ENCODE data around the gene GPD2. TPM values are rescaled to one million over a fixed set of nuclear protein-coding genes. Genes with fewer than 3 reads are reported as not detected.

The GPD2 gene
- total and polyA plus RNA-seq, 2 donors (not counting 1 experiment from before 2014, with no cell fraction given): 5.1 to 26.8 TPM

GRCh38 chr2:156471762-156472161 lies 35.6 kb downstream of the GPD2 start:
- peaks cover 22 to 24% of the 10 kb centered on the region in 2 donors for H3K4me1 ChIP-seq (ENCODE audit: control insufficient read depth in 2 of 2, insufficient read depth in 2 of 2, low read length in 2 of 2)
- peaks cover 8% of the 10 kb centered on the region for H4K20me1 ChIP-seq (ENCODE audit: control insufficient read depth, insufficient read depth, low read length, poor library complexity, severe bottlenecking)
- Mint-ChIP-seq H3K27ac (no peak overlapping the region), H3K4me1 (peaks cover 49% of the 10 kb centered on the region), H3K9me3 (ENCODE audit: insufficient read depth) (no peaks in the 10 kb centered on the region), H3K27me3 (no peaks in the 10 kb centered on the region), H3K4me3 (peak overlapping the region; percentile 57)
- POLR2A ChIA-PET: no interaction called here
- TF ChIP-seq EZH2 (IDR thresholded peaks at IDR 0.05; ENCODE audit: borderline replicate concordance, insufficient read depth, low read depth, low read length, poor library complexity, severe bottlenecking) (no peak), CTCF (IDR thresholded peaks at IDR 0.05) (no peak)
- H3K27me3 ChIP-seq (replicated peaks in 1 of 4; ENCODE audit: control extremely low read depth in 1 of 4, control insufficient read depth in 3 of 4, insufficient read depth in 4 of 4, low read length in 3 of 4): no peaks in the 10 kb centered on the region
- intact Hi-C loops (cut with micrococcal nuclease): loop anchor here (2.0 to 5.0 kb wide), 2 partner anchors 17 to 34 kb away; partner anchors contain the start of gene GPD2
- H3K9me3 ChIP-seq (ENCODE audit: control extremely low read depth in 1 of 3, control insufficient read depth in 2 of 3, insufficient read depth in 1 of 3, low read length in 2 of 3): no peaks in the 10 kb centered on the region
- ATAC-seq (ENCODE audit: low read depth) (no peak), DNase-seq (no peak)
- no peak overlapping the region for H3K27ac ChIP-seq (ENCODE audit: low read length in 2 of 2)
- H3K36me3 ChIP-seq (replicated peaks in 1 of 2; ENCODE audit: control extremely low read depth in 1 of 2, control insufficient read depth in 1 of 2, extremely low read depth in 1 of 2, insufficient read depth in 2 of 2, low read length in 1 of 2): peaks cover 0 to 2% of the 10 kb centered on the region in 2 experiments
- H3K4me3 ChIP-seq (ENCODE audit: control extremely low read depth in 1 of 5, extremely low read depth in 1 of 5, insufficient read depth in 1 of 5, low read depth in 2 of 5, low read length in 4 of 5): no peak overlapping the region
- no peak overlapping the region for H3K9ac ChIP-seq (ENCODE audit: low read length)
- peaks cover 42% of the 10 kb centered on the region for H3K79me2 ChIP-seq (ENCODE audit: control insufficient read depth, insufficient read depth, low read length)
- peak overlapping the region; percentile 50 for H3K4me2 ChIP-seq (replicated peaks; ENCODE audit: low read depth, low read length, poor library complexity, severe bottlenecking)
- H2AFZ ChIP-seq (ENCODE audit: insufficient read depth, low read depth, low read length, poor library complexity, severe bottlenecking): no peak overlapping the region
- CTCF ChIA-PET: no interaction called here

- Histone ChIP-seq H3K27ac (ENCODE audit: low read length in 2 of 2) (no peak overlapping the region), H3K79me2 (ENCODE audit: control insufficient read depth, insufficient read depth, low read length) (peaks cover 35% of the 10 kb centered on the region), H3K4me3 (ENCODE audit: control extremely low read depth in 1 of 5, extremely low read depth in 1 of 5, insufficient read depth in 1 of 5, low read depth in 2 of 5, low read length in 4 of 5) (no peak overlapping the region), H3K9ac (ENCODE audit: low read length) (no peak overlapping the region), H2AFZ (ENCODE audit: insufficient read depth, low read depth, low read length, poor library complexity, severe bottlenecking) (no peak overlapping the region), H3K27me3 (replicated peaks in 1 of 4; ENCODE audit: control extremely low read depth in 1 of 4, control insufficient read depth in 3 of 4, insufficient read depth in 4 of 4, low read length in 3 of 4) (no peaks in the 10 kb centered on the region), H3K4me1 (ENCODE audit: control insufficient read depth in 2 of 2, insufficient read depth in 2 of 2, low read length in 2 of 2) (peaks cover 22 to 24% of the 10 kb centered on the region in 2 donors), H3K4me2 (replicated peaks; ENCODE audit: low read depth, low read length, poor library complexity, severe bottlenecking) (peak overlapping the region; percentile 33), H4K20me1 (ENCODE audit: control insufficient read depth, insufficient read depth, low read length, poor library complexity, severe bottlenecking) (peaks cover 8% of the 10 kb centered on the region), H3K9me3 (ENCODE audit: control extremely low read depth in 1 of 3, control insufficient read depth in 2 of 3, insufficient read depth in 1 of 3, low read length in 2 of 3) (no peaks in the 10 kb centered on the region), H3K36me3 (replicated peaks in 1 of 2; ENCODE audit: control extremely low read depth in 1 of 2, control insufficient read depth in 1 of 2, extremely low read depth in 1 of 2, insufficient read depth in 2 of 2, low read length in 1 of 2) (peaks cover 4 to 5% of the 10 kb centered on the region in 2 experiments)
- intact Hi-C loops (cut with micrococcal nuclease): loop anchor here (5.0 kb wide), 1 partner anchor 35 kb away; the partner anchor contains the start of gene GPD2
- Mint-ChIP-seq H3K27ac (peak overlapping the region; percentile 16), H3K9me3 (ENCODE audit: insufficient read depth) (no peaks in the 10 kb centered on the region), H3K4me1 (peaks cover 45% of the 10 kb centered on the region), H3K4me3 (no peak overlapping the region), H3K27me3 (no peaks in the 10 kb centered on the region)
- ChIA-PET POLR2A (interaction anchor here (1.1 kb wide), 1 partner anchor 138 kb away, joined by 3 read pairs; no protein-coding TSS in a partner anchor), CTCF (interaction anchor here (0.6 kb wide), 1 partner anchor 1241 kb away, joined by 3 read pairs; no protein-coding TSS in a partner anchor)
- TF ChIP-seq EZH2 (IDR thresholded peaks at IDR 0.05; ENCODE audit: borderline replicate concordance, insufficient read depth, low read depth, low read length, poor library complexity, severe bottlenecking) (no peak), CTCF (IDR thresholded peaks at IDR 0.05) (no peak)
- DNase-seq: peak; percentile 35
- ATAC-seq (ENCODE audit: low read depth): peak; percentile 60
Observed at GRCh38 chr2:156472686-156473085, 36.5 kb downstream of the GPD2 start.
